HTERT RPE-1 (cell line): ENCODE measurements around the gene IP6K1.
"Not testable (repeated sequence)": the region's sequence is repeated elsewhere in the genome, so short reads cannot be mapped to it uniquely, and the experiment has no call there.

ENCODE experiments used
- in situ Hi-C: fragments of 300-500 bp; cut with MboI; formaldehyde crosslinking; loops from 4 replicates; pipeline ENCODE4 v1.14.3; 2020; ENCODE audit warnings: low sequenced_read_pairs

The IP6K1 gene

DNA sequence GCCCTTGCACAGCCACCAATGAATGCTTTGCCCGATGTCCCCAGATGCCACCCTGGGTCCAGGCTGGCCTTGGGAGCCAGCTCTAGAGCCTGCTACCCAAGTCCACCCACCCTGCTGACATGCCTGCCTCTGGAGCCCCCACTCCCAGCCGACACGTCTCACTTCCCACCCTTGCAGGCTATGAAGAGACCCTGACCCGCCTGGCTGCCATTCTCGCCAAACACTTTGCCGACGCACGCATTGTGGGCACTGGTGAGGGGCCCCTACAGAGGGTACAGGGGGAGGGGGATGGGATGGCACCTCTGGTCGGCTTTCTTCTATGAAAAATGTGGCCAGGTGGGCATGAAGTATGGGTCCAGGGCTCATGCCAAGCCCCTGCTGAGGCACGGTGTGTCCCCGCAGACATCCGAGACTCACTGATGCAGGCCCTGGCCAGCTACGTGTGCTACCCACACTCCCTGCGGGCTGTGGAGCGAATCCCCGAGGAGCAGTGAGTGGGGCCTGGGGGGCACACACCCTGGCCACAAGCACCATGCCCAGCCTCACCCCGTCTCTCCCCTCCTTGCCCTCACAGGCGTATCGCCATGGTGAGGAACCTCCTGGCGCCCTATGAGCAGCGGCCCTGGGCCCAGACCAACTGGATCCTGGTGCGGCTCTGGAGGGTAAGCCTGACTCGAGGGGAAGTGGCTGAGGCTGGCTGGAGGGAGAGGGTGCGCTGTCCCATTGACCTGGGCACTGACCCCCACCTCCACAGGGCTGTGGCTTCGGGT lies 72.8 kb downstream of the IP6K1 start:
- in situ Hi-C loops = no loop called here

DNA sequence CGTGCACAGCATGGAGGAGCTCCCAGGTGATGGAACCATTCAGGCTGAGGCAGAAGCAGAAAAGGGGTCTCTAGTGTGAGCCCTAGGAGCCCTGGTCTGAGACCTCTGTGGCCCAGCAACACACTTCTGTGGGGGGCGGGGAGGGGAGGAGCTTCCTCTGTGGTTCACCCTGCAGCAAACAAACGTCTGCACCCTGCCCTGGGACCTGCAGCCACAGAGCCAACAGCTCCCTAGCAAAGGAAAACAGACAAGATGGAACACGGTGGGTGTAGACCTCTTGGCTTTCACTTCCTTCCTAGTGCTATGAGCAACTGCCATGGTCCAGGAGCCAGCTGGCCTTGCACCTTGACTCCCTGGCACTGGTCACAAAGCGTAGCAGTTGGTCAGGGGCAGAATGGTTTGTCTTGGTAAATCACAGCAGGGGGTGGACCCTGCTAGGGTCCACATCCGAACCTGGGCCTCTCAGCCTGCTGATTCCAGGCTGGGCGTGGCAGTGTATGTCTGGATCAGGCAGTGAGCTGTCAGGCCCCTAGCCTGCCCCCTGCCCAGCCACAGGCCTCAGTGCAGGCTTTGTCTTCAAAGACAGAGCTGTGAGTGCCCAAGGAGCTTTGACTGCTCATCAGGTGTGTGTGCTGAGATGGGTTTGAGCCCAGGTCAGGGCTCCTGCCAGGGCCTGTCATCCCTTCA lies 73.6 kb downstream of the IP6K1 start:
- in situ Hi-C loops = no loop called here

DNA sequence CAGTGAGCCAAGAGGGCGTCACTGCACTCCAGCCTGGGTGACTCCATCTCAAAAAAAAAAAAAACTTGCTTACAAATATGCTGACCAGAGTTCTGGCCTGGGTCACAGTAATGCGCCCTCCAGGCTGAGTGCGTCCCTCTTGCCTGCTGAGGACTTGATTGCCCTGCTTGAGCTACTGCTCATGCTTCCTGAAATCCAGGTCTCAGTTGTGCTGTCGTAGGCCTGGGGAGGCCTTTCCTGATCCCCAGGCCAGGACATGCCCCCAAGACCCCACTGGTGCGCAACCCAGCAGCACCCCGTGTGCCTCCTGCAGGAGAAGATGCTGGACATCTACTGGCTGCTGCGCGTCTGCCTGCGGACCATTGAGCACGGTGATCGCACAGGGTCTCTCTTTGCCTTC lies 74.2 kb downstream of the IP6K1 start:
- in situ Hi-C loops = no loop called here

DNA sequence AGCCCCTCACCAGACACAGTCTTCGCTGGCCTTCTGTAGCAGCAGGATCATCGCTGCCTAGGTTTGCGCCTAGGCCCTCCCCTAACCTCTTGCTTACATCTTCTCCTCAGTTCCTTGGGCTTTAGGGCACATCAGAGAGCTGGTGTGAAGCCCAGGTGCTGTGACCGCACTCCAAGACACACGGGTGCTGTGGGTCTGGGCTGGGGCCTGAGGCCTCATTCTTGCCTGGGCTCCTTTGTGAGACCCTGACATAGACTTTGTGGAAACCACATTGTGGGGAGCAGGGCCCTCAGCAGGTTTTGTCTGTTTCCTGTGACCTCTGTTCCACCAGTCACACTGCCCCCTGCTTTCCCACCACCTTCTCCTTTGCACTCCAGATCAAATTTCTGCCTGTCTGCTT lies 74.9 kb downstream of the IP6K1 start:
- in situ Hi-C loops = no loop called here

DNA sequence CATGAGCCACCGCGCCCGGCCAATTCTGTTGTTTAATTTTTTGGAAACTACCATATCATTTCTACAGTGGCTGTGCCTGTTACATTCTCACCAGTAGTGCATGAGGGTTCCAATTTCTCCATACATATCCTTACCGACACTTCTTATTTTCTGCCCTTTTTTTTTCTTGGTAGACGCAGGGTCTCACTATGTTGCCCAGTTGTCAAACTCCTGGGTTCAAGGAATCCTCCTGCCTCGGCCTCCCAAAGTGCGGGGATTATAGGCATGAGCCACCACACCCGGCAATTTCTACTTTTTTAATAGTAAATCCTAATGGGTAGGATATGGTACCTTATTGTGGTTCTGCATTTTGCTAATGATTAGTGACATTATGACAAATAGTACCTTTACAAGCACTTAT lies 76.5 kb downstream of the IP6K1 start:
- in situ Hi-C loops = no loop called here

GRCh38 chr3:49707113-49707480 lies 79.2 kb downstream of the IP6K1 start:
- in situ Hi-C loops = no loop called here

DNA sequence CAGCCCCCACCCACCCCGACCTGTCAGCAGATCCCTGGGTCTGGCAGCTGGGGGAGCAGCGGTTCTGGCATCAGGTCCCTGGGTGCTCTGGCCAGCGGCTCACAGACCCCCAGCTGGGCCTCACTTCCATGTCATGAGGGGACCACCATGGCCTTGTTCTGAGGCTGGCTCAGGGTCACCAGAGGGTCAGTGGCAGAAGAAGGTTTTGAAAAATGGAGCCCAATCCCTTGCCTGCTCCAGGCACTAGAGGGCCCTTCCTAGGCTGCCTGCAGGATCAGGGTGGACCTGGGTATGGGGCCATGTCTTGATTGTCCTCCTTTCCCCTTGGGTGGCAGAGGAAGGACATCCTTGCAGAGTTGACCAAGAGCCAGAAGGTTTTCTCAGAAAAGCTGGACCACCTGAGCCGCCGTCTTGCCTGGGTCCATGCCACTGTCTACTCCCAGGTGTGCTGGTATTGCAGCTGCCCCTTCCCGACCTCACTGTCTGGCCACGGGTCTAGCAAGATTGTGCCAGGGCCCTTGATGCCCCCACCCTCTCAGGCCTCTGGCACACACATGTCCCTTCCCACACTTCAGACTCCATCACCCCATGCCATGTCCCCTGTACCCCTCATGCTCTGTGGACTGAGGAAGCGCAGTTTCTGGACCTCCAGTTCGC lies 79.8 kb downstream of the IP6K1 start:
- in situ Hi-C loops = no loop called here

- in situ Hi-C loops = no loop called here
These were observed 80.9 kb downstream of the IP6K1 start for GRCh38 chr3:49705390-49705960.

GRCh38 chr3:49704629-49705028 lies 81.7 kb downstream of the IP6K1 start:
- in situ Hi-C loops = no loop called here

GRCh38 chr3:49703956-49704355 lies 82.4 kb downstream of the IP6K1 start:
- in situ Hi-C loops = no loop called here

DNA sequence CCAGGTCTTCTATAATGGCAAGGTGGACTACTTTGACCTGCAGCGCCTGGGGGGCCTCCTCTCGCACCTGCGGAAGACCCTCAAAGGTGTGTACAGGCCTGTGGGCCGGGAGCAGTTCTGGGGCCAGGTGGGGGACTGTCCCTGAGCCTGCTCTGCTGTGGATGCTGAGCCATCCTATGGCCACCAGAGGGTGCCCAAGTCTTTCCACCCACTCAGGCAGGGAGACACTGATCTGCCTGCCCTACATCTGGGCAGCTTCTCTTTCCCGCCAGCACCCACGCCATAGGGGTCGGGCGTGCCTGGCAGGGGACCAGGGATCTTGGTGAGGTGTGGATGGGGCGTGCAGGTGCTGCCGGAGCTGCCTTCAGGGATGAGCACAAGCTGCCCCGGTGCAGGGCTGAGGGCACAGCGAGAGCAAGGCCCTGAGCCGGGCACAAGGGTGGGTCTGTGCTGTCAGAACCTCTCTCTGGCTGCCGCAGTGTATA lies 82.9 kb downstream of the IP6K1 start:
- in situ Hi-C loops = no loop called here

- in situ Hi-C loops = no loop called here
These were observed 83.7 kb downstream of the IP6K1 start for GRCh38 chr3:49702672-49703071.

DNA sequence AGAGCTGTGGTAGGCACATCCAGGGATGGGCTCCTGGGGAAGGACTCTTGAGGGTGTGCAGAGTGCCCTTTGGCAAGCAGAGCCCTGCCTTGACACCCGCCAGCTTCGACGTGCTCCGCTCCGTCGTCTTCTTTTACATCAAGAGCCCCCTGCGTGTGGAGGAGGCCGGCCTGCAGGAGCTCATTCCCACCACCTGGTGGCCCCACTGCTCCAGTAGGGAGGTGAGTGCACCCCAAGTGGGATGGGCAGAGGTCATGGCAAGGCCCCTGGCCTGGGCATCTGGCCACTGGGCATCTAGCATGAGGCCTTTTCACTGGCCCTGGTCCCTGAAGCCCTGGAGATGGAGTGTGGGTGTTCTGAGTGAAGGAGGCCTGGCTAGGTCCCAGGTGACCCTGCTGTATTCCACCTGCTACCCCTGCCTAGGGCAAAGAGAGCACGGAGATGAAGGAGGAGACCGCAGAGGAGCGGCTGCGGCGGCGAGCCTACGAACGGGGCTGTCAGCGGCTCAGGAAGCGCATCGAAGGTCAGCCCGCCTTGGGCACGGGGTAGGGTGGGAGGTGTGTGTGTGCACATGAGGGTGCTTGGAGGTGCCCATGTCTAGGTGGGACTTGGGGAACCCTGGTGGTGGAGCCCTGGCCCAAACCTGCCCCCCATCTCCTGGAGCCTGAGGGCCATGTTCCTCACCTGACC lies 84.8 kb downstream of the IP6K1 start:
- in situ Hi-C loops = no loop called here

- in situ Hi-C loops = no loop called here
These were observed 85.8 kb downstream of the IP6K1 start for GRCh38 chr3:49700453-49701128.

GRCh38 chr3:49700014-49700413 lies 86.3 kb downstream of the IP6K1 start:
- in situ Hi-C loops = no loop called here

GRCh38 chr3:49699281-49699979 lies 86.9 kb downstream of the IP6K1 start:
- in situ Hi-C loops = no loop called here

DNA sequence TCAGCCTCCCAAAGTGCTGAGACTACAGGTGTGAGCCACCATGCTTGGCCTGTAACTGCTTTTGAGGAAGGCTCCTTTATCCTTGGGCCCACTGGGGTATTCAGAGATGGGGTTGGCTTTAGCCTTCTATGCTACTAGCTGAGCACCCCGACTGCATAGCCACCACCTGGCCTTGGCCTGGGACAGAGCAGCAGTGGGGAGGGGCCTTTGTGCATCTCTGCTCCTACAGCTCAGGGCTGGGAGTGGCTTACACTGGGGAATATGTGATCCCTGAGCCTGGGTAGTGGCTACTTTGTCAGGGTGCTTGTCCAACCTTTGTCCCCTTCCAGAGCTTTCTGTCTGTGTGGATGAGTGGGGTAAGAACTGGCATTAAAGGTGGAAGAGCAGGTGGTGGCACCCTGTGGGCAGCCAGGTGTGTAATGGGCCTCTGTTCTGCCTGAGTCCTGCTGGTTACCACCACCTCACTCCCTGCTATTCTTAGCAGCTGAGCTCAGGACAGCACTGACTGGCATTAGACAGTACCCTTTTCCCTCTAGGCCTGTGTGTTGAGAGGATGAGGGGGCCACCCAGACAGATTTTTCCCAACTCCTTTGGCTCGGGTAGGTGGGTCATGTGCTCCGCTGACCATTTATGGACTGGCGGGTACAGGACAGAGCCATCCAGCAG lies 90.9 kb downstream of the IP6K1 start:
- in situ Hi-C loops = not testable (repeated sequence)

GRCh38 chr3:49694409-49695070 lies 91.8 kb downstream of the IP6K1 start:
- in situ Hi-C loops = not testable (repeated sequence)

DNA sequence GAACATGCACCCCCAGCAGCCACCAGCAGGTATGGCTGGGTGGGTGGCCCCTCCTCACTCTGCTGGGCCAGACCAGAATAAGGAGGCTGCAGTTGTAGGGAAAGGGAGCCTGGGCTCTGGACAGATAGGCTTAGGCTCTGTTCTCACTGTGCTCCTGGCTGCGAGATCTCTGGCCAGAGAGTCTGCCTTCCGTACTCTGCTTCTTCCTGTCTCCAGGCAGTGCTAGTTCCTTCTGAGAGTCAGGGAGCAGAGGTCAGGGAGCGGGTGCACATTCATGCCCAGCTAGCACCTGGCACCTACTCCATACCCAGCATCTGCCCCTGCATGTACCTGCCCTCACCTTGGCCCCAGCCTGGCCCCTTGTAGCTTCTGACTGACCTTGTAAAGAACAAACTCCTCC lies 94.9 kb downstream of the IP6K1 start:
- in situ Hi-C loops = not testable (repeated sequence)
